Measurements from ENCODE around the gene IDH2. TPM values are rescaled to one million over a fixed set of nuclear protein-coding genes. Genes with fewer than 3 reads are reported as not detected.

The IDH2 gene
- total and polyA plus RNA-seq, 2 of the 4 experiments (the other 2 are of a cell fraction) = 84.9 to 118 TPM

DNA sequence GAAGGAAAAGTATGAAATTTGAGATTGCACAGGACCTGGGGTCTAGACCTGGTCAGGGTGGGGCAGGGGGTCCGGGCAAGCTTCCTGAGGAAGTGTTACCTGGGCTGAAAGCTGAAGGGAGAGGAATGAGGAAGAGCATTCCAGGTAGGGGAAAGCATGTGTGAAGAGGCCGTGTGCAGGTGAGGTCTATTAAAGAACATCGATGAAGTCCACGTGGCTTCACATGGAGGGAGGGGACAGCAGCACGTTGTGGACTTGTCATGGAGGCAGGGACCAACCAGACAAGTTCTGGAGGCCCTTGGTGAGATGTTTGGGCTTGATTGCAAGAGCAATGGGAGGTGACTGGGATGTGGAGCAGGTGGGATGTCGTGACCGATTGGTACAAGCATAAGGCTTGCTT lies 47.1 kb downstream of the IDH2 start:
- Histone ChIP-seq H2BK20ac (ENCODE audit: low read depth, low read length) (no peak overlapping the region), H3K4me2 (ENCODE audit: low read depth, low read length) (no peak overlapping the region), H2AK5ac (ENCODE audit: low read depth, low read length) (no peak overlapping the region), H3K9me1 (ENCODE audit: insufficient read depth, low read length) (peaks cover 30% of the 10 kb centered on the region), H3K23ac (ENCODE audit: low read depth, low read length) (no peak overlapping the region), H3K9ac (ENCODE audit: low read depth, low read length) (no peak overlapping the region), H2AFZ (replicated peaks; ENCODE audit: low read length, poor library complexity) (no peak overlapping the region), H2AK9ac (replicated peaks; ENCODE audit: low read depth, low read length, poor library complexity) (no peak overlapping the region), H2BK120ac (ENCODE audit: low read depth, low read length) (no peak overlapping the region), H3K4me1 (ENCODE audit: control insufficient read depth, insufficient read depth, low read length) (peaks cover 1% of the 10 kb centered on the region; the same call in 1 of the 2 replicates), H3K14ac (replicated peaks; ENCODE audit: low read depth, low read length) (no peak overlapping the region), H3K9me3 (ENCODE audit: control insufficient read depth, insufficient read depth, low read length) (no peaks in the 10 kb centered on the region), H4K20me1 (ENCODE audit: insufficient read depth, low read length) (peaks cover 22% of the 10 kb centered on the region), H4K91ac (ENCODE audit: insufficient read depth, low read depth, low read length) (no peak overlapping the region), H3K18ac (ENCODE audit: low read depth, low read length) (no peak overlapping the region), H4K5ac (ENCODE audit: low read depth, low read length) (no peak overlapping the region), H3K4me3 (ENCODE audit: insufficient read depth, low read depth, low read length) (no peak overlapping the region), H3K27ac (ENCODE audit: insufficient read depth, low read length) (no peak overlapping the region), H3K27me3 (ENCODE audit: control insufficient read depth, insufficient read depth, low read length) (no peaks in the 10 kb centered on the region), H3K4ac (ENCODE audit: low read depth, low read length) (no peak overlapping the region), H4K8ac (ENCODE audit: low read depth in 2 of 2, low read length in 2 of 2) (no peak overlapping the region), H3K36me3 (ENCODE audit: control insufficient read depth, insufficient read depth, low read length) (no peaks in the 10 kb centered on the region), H3K79me1 (ENCODE audit: low read depth in 1 of 2, low read length in 2 of 2) (peaks cover 14 to 58% of the 10 kb centered on the region in 2 experiments), H3K56ac (ENCODE audit: extremely low read depth, insufficient read depth, low read length) (no peak overlapping the region), H2BK15ac (ENCODE audit: low read depth, low read length) (no peak overlapping the region), H2BK5ac (ENCODE audit: low read depth, low read length, poor library complexity, severe bottlenecking) (no peak overlapping the region)
- dilution Hi-C loops (cut with HindIII; ENCODE audit: low sequenced_read_pairs, unreplicated experiment) (no loop called here), in situ Hi-C loops (cut with MboI; ENCODE audit: low sequenced_read_pairs) (no loop called here), intact Hi-C loops (cut with micrococcal nuclease) (no loop called here)
- CTCF ChIA-PET = no interaction called here
- 90% methylated on average over 4 of the region's 7 CpGs; no CpG with 5 or more reads in 1 of the 2 experiments for WGBS, 2 experiments (ENCODE audit: extremely low coverage in 2 of 2, insufficient read length in 1 of 2)
- ATAC-seq (ENCODE audit: low read depth) = no peak
- POLR2A ChIA-PET (ENCODE audit: unreplicated experiment) = interaction anchor here (0.6 kb wide), 1 partner anchor 122 kb away, joined by 3 read pairs; no protein-coding TSS in a partner anchor
- DNase-seq = no peak
- no peak for TF ChIP-seq POLR2A (IDR thresholded peaks at IDR 0.05; ENCODE audit: low read depth, low read length)
- no peak for TF ChIP-seq NFE2L2 (IDR thresholded peaks at IDR 0.05; ENCODE audit: low read depth, low read length)
- TF ChIP-seq MXI1 (IDR thresholded peaks at IDR 0.05; ENCODE audit: borderline replicate concordance, low read depth, low read length) = no peak
- TF ChIP-seq RAD21 (IDR thresholded peaks at IDR 0.05; ENCODE audit: low read length) = no peak
- no peak for TF ChIP-seq MAZ (IDR thresholded peaks at IDR 0.05; ENCODE audit: borderline replicate concordance, low read depth, low read length)
- no peak for TF ChIP-seq RFX5 (IDR thresholded peaks at IDR 0.05; ENCODE audit: low read depth, low read length)
- TF ChIP-seq USF2 (IDR thresholded peaks at IDR 0.05; ENCODE audit: low read depth, low read length) = no peak
- BruUV-seq (replicated peaks) = no TSS peak
